HG03558 (cell line): ENCODE measurements around the gene TEPSIN.

Source experiments
- ATAC-seq: cut with Tn5 transposase; IDR thresholded peaks from one replicate; pipeline ENCODE4 v1.9.1; 2021; ENCODE audit warnings: moderate number of reproducible peaks; ENCODE audit not compliant: unreplicated experiment; ENCODE audit errors: extremely low read depth

TEPSIN gene

DNA sequence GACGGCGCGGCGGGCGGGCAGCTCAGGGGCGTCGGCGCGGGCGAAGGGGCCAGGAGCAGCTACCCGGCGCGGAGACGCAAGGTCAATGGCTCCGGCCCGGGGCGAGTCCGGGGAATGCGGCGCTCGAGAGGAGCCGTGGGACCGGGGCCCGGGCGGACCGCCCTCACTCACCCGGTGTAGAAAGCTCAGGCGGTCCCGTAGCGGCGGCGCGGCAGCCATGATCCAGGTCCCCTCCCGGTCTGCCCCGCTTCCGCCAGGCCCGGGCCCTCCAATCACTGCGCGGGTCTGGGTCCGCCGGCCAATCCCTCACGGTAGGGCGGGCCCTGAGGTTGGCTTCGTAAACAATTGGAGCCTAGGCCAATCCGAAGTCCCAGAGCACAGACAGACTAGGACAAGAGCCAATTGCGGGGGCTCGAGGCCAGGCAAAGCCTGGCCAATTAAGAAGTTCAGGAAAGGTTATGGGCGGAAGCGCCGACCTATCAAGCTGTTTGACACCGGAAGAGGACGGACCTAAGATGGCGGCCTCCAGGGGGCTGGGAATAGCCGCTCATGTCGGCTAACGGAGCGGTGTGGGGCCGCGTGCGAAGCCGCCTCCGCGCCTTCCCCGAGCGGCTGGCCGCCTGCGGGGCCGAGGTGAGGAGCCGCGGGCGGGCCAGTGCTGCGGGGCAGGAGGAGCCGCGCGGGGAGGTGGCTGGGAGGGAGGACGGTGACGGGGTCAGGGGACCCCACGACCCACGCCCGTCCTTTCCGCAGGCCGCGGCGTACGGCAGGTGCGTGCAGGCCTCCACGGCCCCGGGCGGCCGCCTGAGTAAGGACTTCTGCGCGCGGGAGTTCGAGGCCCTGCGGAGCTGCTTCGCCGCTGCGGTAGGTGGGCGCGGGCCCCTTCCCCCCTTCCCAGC is at the start of gene TEPSIN, which contains the start of gene NDUFAF8:
TSS of gene TEPSIN (minus strand) at position 241 of the 899 bp plus-strand sequence. CDS start at position 219, 22 bp downstream.
TSS of gene NDUFAF8 (plus strand) at position 504 of the 899 bp plus-strand sequence. CDS start at position 550, 46 bp downstream.
- ATAC-seq: peak; percentile 83

- ATAC-seq: no peak
These were observed 49.0 kb upstream of the TEPSIN start for GRCh38 chr17:81287741-81288430.

- no peak for ATAC-seq
These were observed 48.3 kb upstream of the TEPSIN start for GRCh38 chr17:81287152-81287551.

- ATAC-seq: no peak
These were observed 47.8 kb upstream of the TEPSIN start for GRCh38 chr17:81286491-81287145.

DNA sequence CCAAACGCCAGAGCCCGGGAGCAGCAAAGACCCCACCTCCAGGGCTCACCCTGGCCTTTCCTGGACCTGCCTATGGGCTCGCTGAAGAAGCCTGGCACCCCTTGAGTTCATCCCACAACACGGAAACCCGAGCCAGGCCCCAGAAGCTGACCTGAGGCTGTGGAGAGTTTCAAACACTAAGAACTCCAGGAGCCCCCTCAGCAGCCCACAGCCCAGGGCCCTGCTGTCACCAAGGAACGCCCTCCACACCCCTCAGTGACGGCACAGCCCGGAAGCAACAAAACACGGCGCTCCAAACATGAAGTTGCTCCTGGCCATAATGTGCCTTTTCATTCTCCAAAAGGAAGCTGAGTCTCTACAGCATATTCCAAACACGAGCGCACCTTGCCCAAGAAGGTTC is 47.0 kb upstream of the TEPSIN start:
- ATAC-seq: no peak

- ATAC-seq: no peak
These were observed 46.5 kb upstream of the TEPSIN start for GRCh38 chr17:81285179-81285878.

DNA sequence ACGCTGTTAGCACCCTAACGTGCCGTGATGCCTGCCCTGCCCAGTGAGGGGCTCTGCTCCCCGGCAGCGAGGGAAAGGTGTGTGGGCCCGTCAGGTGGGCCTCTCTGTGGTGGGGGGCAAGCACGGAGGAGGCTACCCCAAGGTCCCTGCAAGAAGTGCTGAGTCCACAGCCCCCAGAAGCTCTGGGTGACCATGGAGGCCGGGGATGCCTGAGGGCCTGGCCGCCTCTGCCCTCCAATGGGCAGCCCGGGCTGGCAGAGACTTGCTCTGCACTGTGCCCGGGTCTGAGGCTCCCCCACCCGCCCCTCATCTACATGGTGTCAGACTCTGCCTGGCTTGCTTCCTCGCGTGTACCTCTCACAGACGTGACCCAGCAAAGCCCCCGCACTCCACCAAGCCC is 44.0 kb upstream of the TEPSIN start:
- no peak for ATAC-seq

GRCh38 chr17:81282141-81282540 is 43.3 kb upstream of the TEPSIN start:
- ATAC-seq: no peak

DNA sequence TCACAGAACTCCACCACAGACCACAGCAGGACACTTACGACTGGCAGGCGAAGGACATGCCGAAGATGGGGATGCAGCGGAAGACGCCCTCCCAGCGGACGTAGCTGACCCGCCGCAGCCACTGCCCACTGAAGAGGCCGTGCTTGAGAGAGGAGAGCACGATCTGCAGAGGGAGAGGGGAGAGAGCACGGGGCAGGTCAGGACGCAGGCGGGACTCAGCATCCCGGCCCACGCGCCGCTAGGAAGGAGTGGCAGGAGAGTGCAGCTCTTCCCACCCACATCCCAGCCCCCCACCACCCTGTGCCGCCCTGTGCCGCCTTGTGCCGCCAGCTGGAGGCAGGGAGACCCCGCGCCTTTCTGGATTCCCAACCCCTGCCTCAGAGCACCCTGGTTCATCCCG is 41.7 kb upstream of the TEPSIN start:
- ATAC-seq: no peak

GRCh38 chr17:81279278-81280275 is 40.7 kb upstream of the TEPSIN start:
- ATAC-seq: no peak

GRCh38 chr17:81278831-81279230 is 40.0 kb upstream of the TEPSIN start:
- ATAC-seq: no peak

DNA sequence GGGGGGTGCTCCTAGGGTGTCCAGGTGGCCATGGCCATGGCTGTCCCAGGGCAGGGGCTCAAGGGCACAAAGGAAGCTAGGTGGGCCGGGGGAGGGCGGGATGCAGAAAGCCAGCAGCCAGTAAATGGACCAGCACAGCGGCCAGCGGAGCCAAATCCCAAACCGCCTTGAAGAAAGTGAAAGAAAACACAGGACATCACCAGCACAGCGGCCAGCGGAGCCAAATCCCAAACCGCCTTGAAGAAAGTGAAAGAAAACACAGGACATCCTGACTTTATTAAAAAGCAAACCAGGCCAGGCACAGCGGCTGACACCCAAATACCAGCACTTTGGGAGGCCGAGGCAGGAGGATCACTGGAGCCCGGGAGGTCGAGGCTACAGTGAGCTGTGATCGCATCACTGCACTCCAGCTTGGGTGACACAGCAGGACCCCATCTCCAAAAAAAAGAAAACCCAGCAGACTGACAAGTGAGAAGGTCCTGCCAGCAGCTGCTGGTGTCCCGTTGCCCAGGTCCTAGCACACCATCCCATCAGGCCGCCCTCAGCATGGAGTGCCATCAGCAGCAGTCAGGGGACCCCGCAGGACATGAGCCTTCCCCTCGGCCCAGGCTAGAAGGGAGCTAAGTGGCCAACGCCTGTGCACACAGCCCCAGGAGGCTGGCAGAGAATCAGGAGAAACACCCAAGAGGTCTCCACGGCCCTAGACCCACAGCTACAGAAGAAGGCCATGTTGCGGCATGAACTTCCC is 39.3 kb upstream of the TEPSIN start:
- no peak for ATAC-seq

DNA sequence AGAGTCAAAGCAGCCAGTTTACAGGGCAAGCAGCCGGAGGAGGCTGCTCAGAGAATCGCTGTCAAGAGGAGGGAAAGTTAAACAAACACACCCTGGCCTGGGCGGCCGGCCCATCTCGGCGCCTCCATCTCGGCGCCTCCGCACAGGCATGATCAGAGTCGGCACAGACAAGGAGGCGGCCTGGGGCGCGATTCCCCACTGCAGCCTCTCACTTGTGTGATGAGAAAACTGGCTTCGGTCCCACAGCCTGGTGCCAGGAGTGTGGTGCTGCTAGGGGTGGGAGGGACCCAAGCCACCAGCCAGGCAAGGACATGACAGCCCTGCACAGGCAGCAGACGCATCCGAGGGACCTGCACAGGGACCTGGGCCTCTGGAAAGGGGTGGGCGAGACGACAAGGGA is 38.6 kb upstream of the TEPSIN start:
- ATAC-seq: no peak

DNA sequence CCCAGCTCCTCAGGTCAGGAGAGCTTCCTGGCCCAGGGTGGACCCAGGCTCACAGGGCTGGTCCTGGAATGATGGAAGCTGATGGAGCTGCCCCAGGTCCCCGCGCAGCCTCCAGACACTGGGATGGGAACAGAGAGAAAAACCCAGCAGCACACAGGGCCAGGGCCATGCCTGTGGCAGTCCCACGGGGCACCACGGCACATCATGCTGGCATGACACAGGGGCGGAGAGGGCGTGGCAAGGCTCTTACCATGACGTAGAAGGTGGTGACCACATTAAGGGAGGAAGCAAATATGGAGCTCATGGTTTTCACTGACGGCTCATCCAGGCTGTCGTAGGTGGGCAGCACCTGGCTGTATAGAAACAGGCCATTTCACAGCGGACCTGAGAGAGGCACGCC is 37.9 kb upstream of the TEPSIN start:
- ATAC-seq: no peak

DNA sequence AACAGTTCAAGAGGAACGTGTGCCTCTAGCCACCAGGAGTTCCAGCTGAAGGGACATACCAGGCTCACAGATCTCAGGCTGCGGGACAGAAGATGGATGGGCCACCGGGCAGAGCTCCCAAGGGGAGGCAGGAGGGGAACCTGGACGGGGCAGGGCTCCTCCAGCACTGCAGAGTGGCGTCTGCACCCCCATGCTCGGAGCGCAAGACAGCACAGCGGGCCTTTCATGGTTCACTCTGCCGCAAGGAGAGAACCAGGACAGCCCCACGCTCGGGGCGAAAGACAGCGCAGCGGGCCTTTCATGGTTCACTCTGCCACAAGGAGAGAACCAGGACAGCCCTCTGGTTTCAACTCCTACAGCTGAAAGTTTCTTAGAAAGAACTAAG is 35.6 kb upstream of the TEPSIN start:
- no peak for ATAC-seq

GRCh38 chr17:81273698-81274470 is 35.0 kb upstream of the TEPSIN start:
- no peak for ATAC-seq

GRCh38 chr17:81272616-81273015 is 33.8 kb upstream of the TEPSIN start:
- no peak for ATAC-seq

DNA sequence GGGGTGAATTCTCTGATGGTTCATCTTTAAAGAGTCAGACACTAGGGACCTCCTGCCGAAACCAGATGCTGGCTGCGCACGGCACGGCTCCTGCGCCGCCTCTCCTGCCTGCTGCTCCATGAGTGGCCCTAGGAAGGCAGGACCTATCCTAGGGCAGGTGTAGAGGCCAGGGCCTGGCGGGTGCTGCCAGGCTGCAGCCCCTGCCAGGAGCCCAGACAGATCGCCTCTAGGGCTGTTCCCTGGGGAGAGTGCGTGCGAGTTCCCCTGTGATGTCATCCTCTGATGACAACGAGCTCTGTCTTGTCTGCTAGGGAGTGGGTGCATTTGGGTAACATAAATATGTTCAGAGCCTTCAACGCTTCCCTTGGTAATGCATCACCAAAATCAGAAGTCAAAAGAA is 32.4 kb upstream of the TEPSIN start:
- no peak for ATAC-seq
